Parathyroid adenoma (tissue), 2 donors: Measurements from ENCODE around the gene RLBP1.

Experiments used
- H2AFZ ChIP-seq: fragments of 300-600 bp; sonication (generic); one replicate; pipeline ENCODE4 v1.7.0; 2017; ENCODE audit warnings: antibody characterized with exemption, mild to moderate bottlenecking
- H3K27ac ChIP-seq: fragments of 300-600 bp; sonication (generic); one replicate; pipeline ENCODE4 v1.7.0; 2017
- H3K27me3 ChIP-seq: fragments of 300-600 bp; sonication (generic); one replicate; pipeline ENCODE4 v1.7.0; 2017; ENCODE audit warnings: low read length; ENCODE audit not compliant: control insufficient read depth, insufficient read depth
- H3K36me3 ChIP-seq: fragments of 300-600 bp; sonication (generic); one replicate; pipeline ENCODE4 v1.7.0; 2017; ENCODE audit warnings: low read length; ENCODE audit not compliant: control insufficient read depth, insufficient read depth
- H3K4me1 ChIP-seq: fragments of 300-600 bp; sonication (generic); one replicate; pipeline ENCODE4 v1.7.0; 2017; ENCODE audit warnings: control low read depth
- H3K4me2 ChIP-seq: fragments of 300-600 bp; sonication (generic); one replicate; pipeline ENCODE4 v1.7.0; 2017; ENCODE audit warnings: low read length
- H3K4me3 ChIP-seq: fragments of 300-600 bp; sonication (generic); one replicate; pipeline ENCODE4 v1.7.0; 2017; ENCODE audit warnings: low read depth, low read length
- H3K79me2 ChIP-seq: fragments of 300-600 bp; sonication (generic); one replicate; pipeline ENCODE4 v1.7.0; 2017; ENCODE audit warnings: control low read depth
- H3K9ac ChIP-seq: fragments of 300-600 bp; sonication (generic); one replicate; pipeline ENCODE4 v1.7.0; 2017; ENCODE audit warnings: mild to moderate bottlenecking
- H3K9me3 ChIP-seq: fragments of 300-600 bp; sonication (generic); one replicate; pipeline ENCODE4 v1.7.0; 2017; ENCODE audit warnings: low read length; ENCODE audit not compliant: control insufficient read depth
- TF ChIP-seq, protein P1 (sequence below): fragments of 300-600 bp; sonication (generic); IDR thresholded peaks from one replicate; pipeline ENCODE4 v1.7.0; 2017; ENCODE audit warnings: antibody characterized with exemption, mild to moderate bottlenecking
- donor health status: primary hyperparathyroidism.

Gene RLBP1

DNA sequence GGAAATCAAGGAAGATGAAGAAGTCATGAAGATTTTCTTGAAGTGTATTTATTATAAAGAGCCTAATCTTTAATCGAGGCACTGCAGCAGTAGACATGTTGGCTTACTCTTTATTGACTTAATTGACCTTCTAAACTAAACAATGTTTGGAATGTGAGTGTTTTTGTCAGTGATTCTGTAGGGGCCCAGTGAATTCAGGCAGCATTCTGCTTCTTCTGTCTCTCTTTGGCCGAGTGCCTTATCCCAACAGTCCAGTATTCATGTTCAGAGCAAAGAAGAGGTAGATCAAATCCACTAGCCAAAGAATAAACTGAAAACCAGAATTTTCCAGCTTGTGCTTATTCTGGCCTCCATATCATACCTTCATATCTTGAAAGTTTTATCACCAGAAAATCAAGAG lies 55.7 kb downstream of the RLBP1 start:
- Histone ChIP-seq H3K9ac (no peak overlapping the region), H3K79me2 (no peaks in the 10 kb centered on the region), H2AFZ (no peak overlapping the region), H3K27me3 (no peaks in the 10 kb centered on the region), H3K4me2 (no peak overlapping the region), H3K27ac (no peak overlapping the region), H3K4me3 (no peak overlapping the region), H3K9me3 (no peaks in the 10 kb centered on the region), H3K36me3 (no peaks in the 10 kb centered on the region), H3K4me1 (peaks cover 10% of the 10 kb centered on the region)
- TF ChIP-seq, protein P1, sequence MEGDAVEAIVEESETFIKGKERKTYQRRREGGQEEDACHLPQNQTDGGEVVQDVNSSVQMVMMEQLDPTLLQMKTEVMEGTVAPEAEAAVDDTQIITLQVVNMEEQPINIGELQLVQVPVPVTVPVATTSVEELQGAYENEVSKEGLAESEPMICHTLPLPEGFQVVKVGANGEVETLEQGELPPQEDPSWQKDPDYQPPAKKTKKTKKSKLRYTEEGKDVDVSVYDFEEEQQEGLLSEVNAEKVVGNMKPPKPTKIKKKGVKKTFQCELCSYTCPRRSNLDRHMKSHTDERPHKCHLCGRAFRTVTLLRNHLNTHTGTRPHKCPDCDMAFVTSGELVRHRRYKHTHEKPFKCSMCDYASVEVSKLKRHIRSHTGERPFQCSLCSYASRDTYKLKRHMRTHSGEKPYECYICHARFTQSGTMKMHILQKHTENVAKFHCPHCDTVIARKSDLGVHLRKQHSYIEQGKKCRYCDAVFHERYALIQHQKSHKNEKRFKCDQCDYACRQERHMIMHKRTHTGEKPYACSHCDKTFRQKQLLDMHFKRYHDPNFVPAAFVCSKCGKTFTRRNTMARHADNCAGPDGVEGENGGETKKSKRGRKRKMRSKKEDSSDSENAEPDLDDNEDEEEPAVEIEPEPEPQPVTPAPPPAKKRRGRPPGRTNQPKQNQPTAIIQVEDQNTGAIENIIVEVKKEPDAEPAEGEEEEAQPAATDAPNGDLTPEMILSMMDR = no peak

DNA sequence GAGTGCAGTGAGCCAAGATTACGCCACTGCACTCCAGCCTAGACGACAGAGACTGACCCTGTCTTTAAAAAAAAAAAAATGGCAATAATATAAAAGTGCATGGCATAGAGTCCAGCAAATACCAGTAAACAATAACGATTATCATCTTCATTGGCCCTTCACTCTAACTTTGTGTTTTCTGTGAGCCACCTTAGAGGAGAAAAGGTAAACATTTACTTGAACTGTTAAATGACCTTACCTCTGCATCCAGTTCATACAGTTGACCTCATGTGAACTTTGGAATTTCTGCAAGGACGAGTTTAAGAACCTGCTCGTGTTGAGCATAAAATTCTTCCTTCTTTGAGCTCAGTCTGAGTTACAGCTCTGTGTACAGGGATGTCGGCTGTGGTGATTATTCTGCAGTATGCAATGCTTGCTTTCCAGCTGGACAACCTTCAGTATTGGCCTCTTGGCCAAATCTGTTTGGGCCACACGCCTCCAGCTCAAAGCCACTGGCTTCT lies 56.6 kb downstream of the RLBP1 start:
- TF ChIP-seq, protein P1 = no peak
- H3K4me2 ChIP-seq = no peak overlapping the region
- H3K4me3 ChIP-seq = no peak overlapping the region
- H2AFZ ChIP-seq = no peak overlapping the region
- peaks cover 10% of the 10 kb centered on the region for H3K4me1 ChIP-seq
- no peaks in the 10 kb centered on the region for H3K36me3 ChIP-seq
- no peak overlapping the region for H3K9ac ChIP-seq
- H3K9me3 ChIP-seq = no peaks in the 10 kb centered on the region
- no peak overlapping the region for H3K27ac ChIP-seq
- H3K79me2 ChIP-seq = no peaks in the 10 kb centered on the region
- no peaks in the 10 kb centered on the region for H3K27me3 ChIP-seq

DNA sequence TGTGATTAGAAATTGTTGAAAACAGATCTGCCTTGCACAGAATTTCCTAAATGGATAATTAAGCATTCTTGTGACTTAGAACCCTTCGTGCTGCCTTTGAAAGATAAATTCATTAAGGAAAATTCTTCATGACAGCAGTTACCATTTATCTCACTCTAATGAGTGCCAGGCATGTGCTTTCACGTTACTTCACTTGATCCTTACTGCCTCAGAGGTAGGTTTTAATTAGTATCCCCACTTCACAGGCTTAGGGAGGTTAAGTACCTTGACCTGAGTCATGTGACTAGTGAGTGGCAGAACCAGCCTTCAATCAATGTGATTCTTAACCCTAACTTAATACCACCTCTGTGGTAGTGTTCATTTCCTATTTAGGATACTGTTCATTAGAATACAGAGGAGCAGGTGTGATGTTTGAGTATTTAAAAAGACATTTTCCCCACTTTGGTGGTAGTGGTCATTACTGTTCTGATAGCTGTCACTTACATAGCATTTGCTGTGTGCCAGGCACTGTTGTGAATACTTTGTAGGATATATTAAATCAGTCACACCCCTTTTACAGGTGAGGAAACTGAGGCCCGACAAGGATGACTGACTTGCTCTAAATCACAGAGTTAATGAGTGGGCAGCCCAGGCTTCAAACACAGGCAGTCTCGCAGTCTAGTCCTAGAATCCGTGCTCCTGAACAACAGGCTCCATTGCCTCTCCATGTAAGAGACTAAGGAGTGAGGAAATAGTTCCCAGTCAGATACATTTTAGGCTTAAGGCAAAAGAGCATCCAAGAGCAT lies 57.9 kb downstream of the RLBP1 start:
- TF ChIP-seq, protein P1 = no peak
- Histone ChIP-seq H3K4me2 (no peak overlapping the region), H3K36me3 (no peaks in the 10 kb centered on the region), H3K4me1 (peaks cover 10% of the 10 kb centered on the region), H3K27ac (no peak overlapping the region), H3K4me3 (no peak overlapping the region), H2AFZ (no peak overlapping the region), H3K79me2 (no peaks in the 10 kb centered on the region), H3K9ac (no peak overlapping the region), H3K27me3 (no peaks in the 10 kb centered on the region), H3K9me3 (no peaks in the 10 kb centered on the region)

DNA sequence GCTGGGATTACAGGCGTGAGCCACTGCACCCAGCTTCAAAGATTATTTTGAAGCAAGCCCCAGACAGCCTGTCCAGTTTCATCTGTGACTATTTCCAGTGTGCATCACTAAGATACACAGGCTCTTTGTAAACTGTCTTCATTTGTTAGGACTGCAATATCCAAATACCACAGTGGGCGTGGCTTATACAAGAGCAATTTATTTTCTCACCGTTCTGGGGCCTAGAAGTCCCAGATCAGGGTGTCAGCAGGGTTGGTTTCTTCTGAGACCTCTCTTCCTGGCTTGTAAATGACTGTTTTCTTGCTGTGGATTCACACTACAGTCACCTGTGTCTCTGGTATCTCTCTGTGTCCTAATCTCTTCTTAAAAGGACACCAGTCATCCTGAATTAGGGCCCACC lies 59.7 kb downstream of the RLBP1 start:
- no peak overlapping the region for H3K4me2 ChIP-seq
- H3K79me2 ChIP-seq = no peaks in the 10 kb centered on the region
- no peaks in the 10 kb centered on the region for H3K36me3 ChIP-seq
- H3K9me3 ChIP-seq = no peaks in the 10 kb centered on the region
- TF ChIP-seq, protein P1 = no peak
- H3K27me3 ChIP-seq = no peaks in the 10 kb centered on the region
- H3K4me3 ChIP-seq = no peak overlapping the region
- peaks cover 10% of the 10 kb centered on the region for H3K4me1 ChIP-seq
- no peak overlapping the region for H3K9ac ChIP-seq
- no peak overlapping the region for H3K27ac ChIP-seq
- no peak overlapping the region for H2AFZ ChIP-seq
